Ovary (tissue), 3 donors: ENCODE results near the gene KRAS.

ENCODE experiments used
- CTCF ChIP-seq, 3 donors: fragments of 450-650 bp in 2 of 3; fragments of 200-600 bp in 1 of 3; IDR thresholded peaks; one replicate each; pipeline versions ENCODE4 v1.5.1 to v1.8.0; 2016 to 2022; ENCODE audit warnings: antibody characterized with exemption in 3 of 3, mild to moderate bottlenecking in 1 of 3
- POLR2A ChIP-seq: fragments of 450-650 bp; IDR thresholded peaks from one replicate; pipeline ENCODE4 v1.6.1; 2017; ENCODE audit warnings: antibody characterized with exemption, mild to moderate bottlenecking, moderate library complexity
- donor health status: DM: no; HTN: no; CAD: no.

DNA sequence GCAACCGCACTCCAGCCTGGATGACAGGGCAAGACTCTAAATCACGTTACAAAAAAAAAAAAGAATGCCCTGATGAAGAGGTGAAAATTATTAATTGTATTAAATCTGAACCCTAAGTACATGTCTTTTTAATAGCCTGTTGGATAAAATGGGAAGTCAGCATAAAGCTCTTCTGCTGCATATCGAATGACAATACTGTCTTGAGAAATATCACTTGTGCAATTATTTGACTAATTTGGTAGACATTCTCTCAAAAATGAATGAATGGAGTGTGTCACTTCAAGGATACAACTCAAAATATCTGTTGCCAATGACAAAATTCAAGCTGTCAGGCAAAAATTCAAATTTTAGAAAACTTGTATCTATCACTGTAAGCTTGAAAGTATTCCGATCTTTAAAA lies 94.7 kb downstream of the KRAS start:
- TF ChIP-seq CTCF (IDR thresholded peaks at IDR 0.05) = no peak
- no peak for TF ChIP-seq POLR2A
